Common myeloid progenitor, CD34-positive (primary cell): ENCODE measurements around the gene APOC3.

Experiments
- CTCF ChIA-PET: fragments of 350-600 bp; sonication (Branson Sonifier 250); formaldehyde crosslinking; loops from one replicate; lab custom pipeline; 2021; ENCODE audit warnings: antibody characterized with exemption; lab: Charles Lee
- POLR2A ChIA-PET: fragments of 350-600 bp; sonication (Branson Sonifier 250); formaldehyde crosslinking; loops from one replicate; lab custom pipeline; 2021; ENCODE audit warnings: antibody characterized with exemption; lab: Charles Lee
- DNase-seq, 3 donors: peaks; one replicate each; pipeline versions ENCODE4 v3.0.0 to v3.0.0-alpha.2; 2013
- H3K27ac ChIP-seq, 2 experiments: 1 replicate in 1 of 2; 2 replicates in 1 of 2; pipeline ENCODE4 v1.7.0; 2013; ENCODE audit warnings: inconsistent platforms in 2 of 2, low read length in 2 of 2, mild to moderate bottlenecking in 2 of 2, low read depth in 1 of 2, moderate library complexity in 1 of 2; ENCODE audit not compliant: severe bottlenecking in 2 of 2, insufficient read depth in 1 of 2, poor library complexity in 1 of 2
- H3K27me3 ChIP-seq, 5 experiments: replicated peaks in 2 of 5; 1 replicate in 3 of 5; 2 replicates in 2 of 5; pipeline versions ENCODE4 v1.6.1 to v1.7.0; 2013; ENCODE audit warnings: low read length in 4 of 5, mild to moderate bottlenecking in 2 of 5, moderate library complexity in 2 of 5, inconsistent platforms in 1 of 5; ENCODE audit not compliant: insufficient read depth in 5 of 5, control insufficient read depth in 4 of 5
- H3K36me3 ChIP-seq, 4 experiments: 1 replicate in 2 of 4; 2 replicates in 2 of 4; pipeline versions ENCODE4 v1.6.1 to v1.7.0; 2013; ENCODE audit warnings: low read length in 3 of 4, control low read depth in 1 of 4, mild to moderate bottlenecking in 1 of 4; ENCODE audit not compliant: control insufficient read depth in 4 of 4, insufficient read depth in 4 of 4
- H3K4me1 ChIP-seq, 4 experiments: 1 replicate in 3 of 4; 2 replicates in 1 of 4; pipeline versions ENCODE4 v1.6.1 to v1.7.1; 2013; ENCODE audit warnings: low read length in 3 of 4, mild to moderate bottlenecking in 3 of 4, control low read depth in 1 of 4, inconsistent platforms in 1 of 4, moderate library complexity in 1 of 4; ENCODE audit not compliant: control insufficient read depth in 4 of 4, insufficient read depth in 4 of 4; ENCODE audit errors: control extremely low read depth in 1 of 4
- H3K4me3 ChIP-seq, 7 experiments: 1 replicate in 4 of 7; 2 replicates in 3 of 7; pipeline versions ENCODE4 v1.5.1 to v1.7.0; 2013; ENCODE audit warnings: mild to moderate bottlenecking in 7 of 7, low read length in 6 of 7, moderate library complexity in 6 of 7, inconsistent platforms in 2 of 7, low read depth in 2 of 7, control low read depth in 1 of 7; ENCODE audit not compliant: insufficient read depth in 4 of 7, control insufficient read depth in 1 of 7; ENCODE audit errors: extremely low read depth in 1 of 7
- H3K9me3 ChIP-seq, 5 experiments: 1 replicate in 4 of 5; 2 replicates in 1 of 5; pipeline versions ENCODE4 v1.6.1 to v1.7.1; 2013; ENCODE audit warnings: low read length in 4 of 5, mild to moderate bottlenecking in 2 of 5, inconsistent platforms in 1 of 5, low read depth in 1 of 5, moderate library complexity in 1 of 5; ENCODE audit not compliant: control insufficient read depth in 4 of 5, insufficient read depth in 2 of 5; ENCODE audit errors: control extremely low read depth in 1 of 5
- WGBS: methylation state at CpG from one replicate; pipeline ENCODE4 v1.1.5; 2013; ENCODE audit not compliant: insufficient coverage; 5-methylcytosine and 5-hydroxymethylcytosine counted together

APOC3 gene

GRCh38 chr11:116856423-116856822 is 26.7 kb downstream of the APOC3 start:
- Histone ChIP-seq H3K27ac (peak overlapping the region in 1 of 2 experiments; percentile 19), H3K4me3 (no peak overlapping the region), H3K27me3 (no peaks in the 10 kb centered on the region), H3K9me3 (no peaks in the 10 kb centered on the region), H3K36me3 (peaks cover 16 to 57% (median 43%) of the 10 kb centered on the region in 4 experiments), H3K4me1 (peaks cover 25 to 49% (median 44%) of the 10 kb centered on the region in 4 experiments)
- no peak for DNase-seq
- WGBS, result 98% methylated on average over 5 of the region's 5 CpGs
- POLR2A ChIA-PET, result no interaction called here
- CTCF ChIA-PET, result interaction anchor here (0.9 to 9.7 kb wide), 4 partner anchors 10 to 32 kb away, joined by 3 to 97 read pairs (median 6); partner anchors contain the start of gene APOA1

DNA sequence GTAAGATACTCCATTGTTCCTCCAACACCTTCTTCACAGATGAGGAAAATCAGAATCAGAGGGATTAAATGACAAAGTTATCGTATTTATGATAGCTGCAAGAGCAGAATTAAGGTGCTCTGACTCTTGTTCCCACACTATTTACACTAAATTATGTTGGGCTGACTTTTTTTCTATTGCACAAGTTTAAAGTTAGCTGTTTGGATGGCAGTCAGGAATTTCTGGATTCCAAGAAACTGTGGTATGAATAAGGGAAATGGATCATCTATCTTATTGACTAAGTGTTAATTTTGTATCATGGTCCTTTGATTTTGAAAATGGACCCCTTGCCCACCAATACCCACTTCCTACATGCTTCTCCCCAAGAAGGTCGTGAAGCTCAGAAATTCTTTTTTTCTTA is 27.6 kb downstream of the APOC3 start:
- DNase-seq, result no peak
- ChIA-PET CTCF (interaction anchor here (0.7 kb wide), 1 partner anchor 24 kb away, joined by 3 read pairs; no protein-coding TSS in a partner anchor), POLR2A (no interaction called here)
- 88% methylated on average over 1 of the region's 2 CpGs for WGBS
- Histone ChIP-seq H3K4me3 (no peak overlapping the region), H3K36me3 (peaks cover 24 to 66% (median 49%) of the 10 kb centered on the region in 4 experiments), H3K4me1 (peaks cover 16 to 40% (median 35%) of the 10 kb centered on the region in 4 experiments), H3K27me3 (no peaks in the 10 kb centered on the region), H3K9me3 (no peaks in the 10 kb centered on the region), H3K27ac (no peak overlapping the region)

DNA sequence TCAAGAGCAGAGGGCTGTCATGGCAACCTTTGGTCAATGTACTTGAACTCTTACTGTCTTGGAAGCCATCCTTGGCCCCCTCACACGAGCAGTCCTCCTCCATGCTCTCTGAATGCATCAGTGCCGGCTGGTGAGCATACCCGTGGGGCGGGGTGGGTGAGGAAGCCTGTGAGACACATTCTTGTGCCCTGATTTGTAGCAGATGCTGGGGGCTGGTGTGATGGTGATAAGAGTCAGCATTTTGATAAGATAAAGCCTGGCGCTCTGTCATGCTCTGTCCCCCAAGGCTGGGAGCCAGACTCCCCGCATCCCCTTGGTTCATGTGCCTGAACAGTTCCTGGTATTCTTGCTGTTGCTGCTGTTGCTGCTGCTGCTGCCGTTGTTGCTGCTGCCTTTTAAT is 28.2 kb downstream of the APOC3 start:
- H3K27me3 ChIP-seq, result no peaks in the 10 kb centered on the region
- no peak overlapping the region for H3K4me3 ChIP-seq
- H3K27ac ChIP-seq, result no peak overlapping the region
- H3K4me1 ChIP-seq, result peaks cover 10 to 34% (median 29%) of the 10 kb centered on the region in 4 experiments
- H3K9me3 ChIP-seq, result no peaks in the 10 kb centered on the region
- ChIA-PET CTCF (interaction anchor here (0.7 to 1.6 kb wide), 5 partner anchors 11 to 67 kb away, joined by 3 to 4 read pairs (median 3); no protein-coding TSS in a partner anchor), POLR2A (no interaction called here)
- WGBS, result 97% methylated on average over 7 of the region's 7 CpGs
- H3K36me3 ChIP-seq, result peaks cover 24 to 70% (median 52%) of the 10 kb centered on the region in 4 experiments
- DNase-seq, result no peak

DNA sequence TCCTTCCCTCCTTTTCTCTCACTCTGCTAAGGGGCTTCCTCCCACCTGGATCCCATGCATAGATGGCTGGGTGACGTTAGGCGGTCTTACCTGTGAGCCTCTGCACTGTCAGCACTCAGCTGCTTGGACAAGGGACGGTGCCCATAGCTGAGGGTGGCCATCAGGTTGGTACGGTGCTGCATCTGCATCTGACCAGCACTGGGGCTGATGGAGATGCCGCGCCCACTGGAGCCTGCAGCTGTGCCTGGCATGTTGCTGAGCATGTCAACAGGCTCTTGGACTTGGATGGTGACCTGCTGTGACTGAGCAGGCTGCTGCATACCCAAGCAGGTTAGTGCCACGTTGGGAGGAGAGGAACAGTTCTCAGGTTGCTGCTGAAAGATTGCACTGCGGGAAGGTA is 29.5 kb downstream of the APOC3 start:
- Histone ChIP-seq H3K4me3 (no peak overlapping the region), H3K27ac (no peak overlapping the region), H3K27me3 (no peaks in the 10 kb centered on the region), H3K36me3 (peaks cover 24 to 81% (median 62%) of the 10 kb centered on the region in 4 experiments), H3K4me1 (peaks cover 1 to 22% (median 16%) of the 10 kb centered on the region in 4 experiments), H3K9me3 (no peaks in the 10 kb centered on the region)
- POLR2A ChIA-PET, result no interaction called here
- DNase-seq, result no peak
- 98% methylated on average over 8 of the region's 8 CpGs for WGBS
- CTCF ChIA-PET, result interaction anchor here (0.9 to 2.1 kb wide), 7 partner anchors 9 to 367 kb away, joined by 3 to 7 read pairs (median 3); no protein-coding TSS in a partner anchor

GRCh38 chr11:116860303-116860702 is 30.6 kb downstream of the APOC3 start:
- H3K36me3 ChIP-seq, result peaks cover 27 to 89% (median 70%) of the 10 kb centered on the region in 4 experiments
- WGBS, result 100% methylated on average over 2 of the region's 6 CpGs
- H3K4me3 ChIP-seq, result no peak overlapping the region
- no peak overlapping the region for H3K27ac ChIP-seq
- no peaks in the 10 kb centered on the region for H3K9me3 ChIP-seq
- CTCF ChIA-PET, result interaction anchor here (2.1 kb wide), 1 partner anchor 245 kb away, joined by 5 read pairs; no protein-coding TSS in a partner anchor
- DNase-seq, result no peak
- peaks cover 0 to 11% (median 7%) of the 10 kb centered on the region in 4 experiments for H3K4me1 ChIP-seq
- POLR2A ChIA-PET, result interaction anchor here (0.7 kb wide), 1 partner anchor 12 kb away, joined by 3 read pairs; no protein-coding TSS in a partner anchor
- no peaks in the 10 kb centered on the region for H3K27me3 ChIP-seq

GRCh38 chr11:116861539-116861938 is 31.8 kb downstream of the APOC3 start:
- 89% methylated on average over 1 of the region's 1 CpG for WGBS
- ChIA-PET CTCF (interaction anchor here (2.1 to 4.0 kb wide), 2 partner anchors 7 to 26 kb away, joined by 8 to 12 read pairs; no protein-coding TSS in a partner anchor), POLR2A (no interaction called here)
- no peak for DNase-seq
- Histone ChIP-seq H3K27me3 (no peaks in the 10 kb centered on the region), H3K4me1 (peaks cover 0 to 5% (median 0%) of the 10 kb centered on the region in 4 experiments), H3K4me3 (no peak overlapping the region), H3K36me3 (peaks cover 31 to 95% (median 72%) of the 10 kb centered on the region in 4 experiments), H3K27ac (no peak overlapping the region), H3K9me3 (no peaks in the 10 kb centered on the region)

DNA sequence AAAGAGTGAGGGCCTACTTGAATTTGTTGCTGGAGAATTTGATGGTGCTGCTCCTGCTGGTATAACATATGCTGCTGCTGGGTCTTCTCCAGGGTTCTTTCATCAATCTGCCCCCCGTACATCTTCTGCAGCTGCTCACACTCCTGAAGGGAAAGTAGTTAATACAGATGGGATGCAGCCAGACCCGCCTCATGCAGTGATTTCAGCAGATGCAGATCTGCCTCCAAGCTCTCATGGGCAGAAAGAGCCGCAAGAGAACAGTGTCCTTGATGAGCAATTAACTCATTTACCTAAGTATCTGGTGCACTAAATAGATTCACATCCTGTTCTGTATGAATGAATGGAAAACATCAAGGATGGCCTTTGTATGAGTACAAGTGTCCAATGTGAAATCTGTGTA is 32.5 kb downstream of the APOC3 start:
- ChIA-PET CTCF (interaction anchor here (1.5 to 4.0 kb wide), 3 partner anchors 8 to 26 kb away, joined by 3 to 12 read pairs (median 8); no protein-coding TSS in a partner anchor), POLR2A (no interaction called here)
- Histone ChIP-seq H3K4me3 (no peak overlapping the region), H3K27me3 (no peaks in the 10 kb centered on the region), H3K9me3 (no peaks in the 10 kb centered on the region), H3K4me1 (peaks cover 0 to 5% (median 0%) of the 10 kb centered on the region in 4 experiments), H3K27ac (no peak overlapping the region), H3K36me3 (peaks cover 34 to 96% (median 75%) of the 10 kb centered on the region in 4 experiments)
- DNase-seq, result no peak
- WGBS, result no CpG with 5 or more reads among the region's 3 CpGs
